ENCODE measurements around the gene ZNF618.

Gene ZNF618

DNA sequence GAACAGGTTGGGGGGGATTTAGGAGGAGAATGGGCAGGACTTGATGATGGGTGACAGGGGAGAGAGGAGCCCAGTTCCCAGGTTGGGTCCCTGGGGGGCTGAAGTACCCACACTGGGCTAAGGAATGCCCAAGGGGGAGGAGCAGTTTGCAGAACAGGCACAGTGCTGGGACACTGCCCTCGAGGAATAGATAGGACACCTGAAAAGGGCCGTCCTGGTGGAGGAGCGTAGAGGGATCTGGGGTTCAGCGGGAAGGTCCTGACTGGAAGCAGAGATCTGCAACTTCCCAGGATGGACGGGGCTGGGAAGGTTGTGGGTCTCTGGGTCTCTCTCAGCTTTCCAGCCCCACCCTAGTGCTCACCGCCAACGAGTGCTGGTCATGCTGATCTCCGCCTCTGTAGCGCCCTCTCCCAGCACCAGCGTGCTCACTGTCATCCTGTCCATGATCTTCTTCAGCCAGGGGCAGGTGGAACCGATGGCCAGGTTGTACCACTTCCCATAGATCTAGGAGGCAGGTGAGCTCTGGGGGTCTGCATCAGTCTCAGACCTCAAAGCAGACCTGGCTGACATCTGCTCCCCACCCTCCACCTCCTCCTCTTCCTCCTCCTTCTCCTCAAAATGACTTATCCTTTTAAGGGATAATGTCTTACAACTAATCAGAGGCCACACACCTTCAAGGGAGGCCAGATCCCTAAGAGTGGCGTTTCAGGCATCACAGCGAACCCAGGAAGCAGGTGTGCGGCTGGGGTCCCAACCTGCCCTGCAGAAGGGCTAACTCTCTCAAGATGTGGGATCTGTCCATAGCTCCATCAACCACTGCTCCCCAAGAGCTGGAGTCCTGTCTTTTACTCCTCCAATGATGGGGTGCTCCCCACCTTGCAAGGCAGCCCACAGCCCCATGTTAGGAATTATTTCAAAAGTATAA, 200.4 kb downstream of the ZNF618 start:
- no peak for DNase-seq (ENCODE audit: low read depth)
- H3K4me3 ChIP-seq (ENCODE audit: low read depth, low read length) = no peak overlapping the region
- TF ChIP-seq, protein P1, sequence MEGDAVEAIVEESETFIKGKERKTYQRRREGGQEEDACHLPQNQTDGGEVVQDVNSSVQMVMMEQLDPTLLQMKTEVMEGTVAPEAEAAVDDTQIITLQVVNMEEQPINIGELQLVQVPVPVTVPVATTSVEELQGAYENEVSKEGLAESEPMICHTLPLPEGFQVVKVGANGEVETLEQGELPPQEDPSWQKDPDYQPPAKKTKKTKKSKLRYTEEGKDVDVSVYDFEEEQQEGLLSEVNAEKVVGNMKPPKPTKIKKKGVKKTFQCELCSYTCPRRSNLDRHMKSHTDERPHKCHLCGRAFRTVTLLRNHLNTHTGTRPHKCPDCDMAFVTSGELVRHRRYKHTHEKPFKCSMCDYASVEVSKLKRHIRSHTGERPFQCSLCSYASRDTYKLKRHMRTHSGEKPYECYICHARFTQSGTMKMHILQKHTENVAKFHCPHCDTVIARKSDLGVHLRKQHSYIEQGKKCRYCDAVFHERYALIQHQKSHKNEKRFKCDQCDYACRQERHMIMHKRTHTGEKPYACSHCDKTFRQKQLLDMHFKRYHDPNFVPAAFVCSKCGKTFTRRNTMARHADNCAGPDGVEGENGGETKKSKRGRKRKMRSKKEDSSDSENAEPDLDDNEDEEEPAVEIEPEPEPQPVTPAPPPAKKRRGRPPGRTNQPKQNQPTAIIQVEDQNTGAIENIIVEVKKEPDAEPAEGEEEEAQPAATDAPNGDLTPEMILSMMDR (conservative IDR thresholded peaks at IDR 0.05; ENCODE audit: low read depth, low read length) = no peak

DNA sequence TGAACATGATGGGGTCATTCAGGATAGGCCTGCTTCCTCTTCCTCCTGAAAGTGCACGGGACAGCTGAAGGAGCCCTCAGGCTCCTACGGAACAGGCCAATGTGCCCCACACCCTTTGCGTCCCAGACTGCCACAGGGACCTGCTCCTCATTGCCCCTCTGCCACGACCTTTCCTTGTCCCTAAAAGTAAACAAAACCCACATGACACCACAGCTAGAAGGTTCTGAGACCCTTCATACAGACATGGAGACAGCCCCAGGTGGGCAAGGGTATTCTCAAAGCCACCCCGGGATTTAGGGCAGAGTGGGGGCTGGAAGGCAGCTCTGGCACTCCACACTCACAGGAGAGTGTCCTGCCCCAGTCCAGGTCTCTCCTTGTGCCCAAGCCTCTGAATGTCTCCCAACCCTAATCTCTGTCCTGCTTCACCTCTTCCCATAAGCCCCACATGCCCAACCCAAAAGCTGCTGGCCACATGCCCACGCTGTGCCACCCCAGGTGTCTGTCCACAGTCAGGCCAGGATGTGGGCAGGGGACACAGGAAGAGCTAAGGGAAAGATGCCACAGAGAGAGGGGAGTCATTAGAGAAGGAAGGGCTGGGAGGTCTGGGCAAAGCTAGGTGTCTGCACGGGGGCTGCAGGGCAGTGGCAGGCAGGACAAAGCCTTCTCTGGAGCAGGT, 201.2 kb downstream of the ZNF618 start:
- H3K4me3 ChIP-seq (ENCODE audit: low read depth, low read length) = no peak overlapping the region
- TF ChIP-seq, protein P1 (conservative IDR thresholded peaks at IDR 0.05; ENCODE audit: low read depth, low read length) = no peak
- no peak for DNase-seq (ENCODE audit: low read depth)

GRCh38 chr9:114078021-114078780, 202.1 kb downstream of the ZNF618 start, which contains the start of gene AMBP:
TSS of gene AMBP (minus strand) at chr9:114078300. CDS start at chr9:114078209, 91 bp downstream.
- no peak for DNase-seq (ENCODE audit: low read depth)
- no peak within 1 kb of the TSS for H3K4me3 ChIP-seq (ENCODE audit: low read depth, low read length)
- TF ChIP-seq, protein P1 (conservative IDR thresholded peaks at IDR 0.05; ENCODE audit: low read depth, low read length) = no peak

- TF ChIP-seq, protein P1 (conservative IDR thresholded peaks at IDR 0.05; ENCODE audit: low read depth, low read length) = no peak
- no peak overlapping the region for H3K4me3 ChIP-seq (ENCODE audit: low read depth, low read length)
- DNase-seq (ENCODE audit: low read depth) = no peak
Observed at GRCh38 chr9:114078781-114079156, 202.7 kb downstream of the ZNF618 start.

DNA sequence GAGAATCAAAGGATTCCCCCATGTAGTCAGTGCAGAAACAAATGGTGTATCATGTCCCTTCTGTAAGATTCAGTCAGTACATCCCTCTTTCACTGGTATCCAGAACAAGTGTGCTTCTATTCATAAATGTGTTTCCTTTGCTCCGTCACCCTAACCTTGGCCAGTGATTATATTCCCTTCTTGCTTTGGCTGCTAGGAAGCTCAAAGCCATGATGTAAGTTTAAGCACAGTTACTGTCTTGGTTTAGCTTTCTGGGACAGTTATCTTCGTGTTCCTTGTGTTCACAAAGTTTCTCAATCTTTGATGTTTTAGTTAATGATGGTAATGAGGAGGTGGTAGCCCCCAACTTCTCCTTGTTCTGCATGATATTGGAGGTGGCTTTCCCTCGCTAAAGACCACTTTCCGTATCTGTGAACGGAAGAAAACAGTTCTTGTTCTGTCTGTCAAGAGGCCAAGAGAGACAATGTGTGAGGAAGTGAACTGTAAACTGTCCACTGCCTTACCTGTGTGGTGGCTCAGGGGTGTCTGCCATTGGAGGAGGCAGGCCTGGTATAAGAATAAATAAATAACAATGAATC, 204.2 kb downstream of the ZNF618 start:
- no peak overlapping the region for H3K4me3 ChIP-seq (ENCODE audit: low read depth, low read length)
- TF ChIP-seq, protein P1 (conservative IDR thresholded peaks at IDR 0.05; ENCODE audit: low read depth, low read length) = no peak
- no peak for DNase-seq (ENCODE audit: low read depth)

DNA sequence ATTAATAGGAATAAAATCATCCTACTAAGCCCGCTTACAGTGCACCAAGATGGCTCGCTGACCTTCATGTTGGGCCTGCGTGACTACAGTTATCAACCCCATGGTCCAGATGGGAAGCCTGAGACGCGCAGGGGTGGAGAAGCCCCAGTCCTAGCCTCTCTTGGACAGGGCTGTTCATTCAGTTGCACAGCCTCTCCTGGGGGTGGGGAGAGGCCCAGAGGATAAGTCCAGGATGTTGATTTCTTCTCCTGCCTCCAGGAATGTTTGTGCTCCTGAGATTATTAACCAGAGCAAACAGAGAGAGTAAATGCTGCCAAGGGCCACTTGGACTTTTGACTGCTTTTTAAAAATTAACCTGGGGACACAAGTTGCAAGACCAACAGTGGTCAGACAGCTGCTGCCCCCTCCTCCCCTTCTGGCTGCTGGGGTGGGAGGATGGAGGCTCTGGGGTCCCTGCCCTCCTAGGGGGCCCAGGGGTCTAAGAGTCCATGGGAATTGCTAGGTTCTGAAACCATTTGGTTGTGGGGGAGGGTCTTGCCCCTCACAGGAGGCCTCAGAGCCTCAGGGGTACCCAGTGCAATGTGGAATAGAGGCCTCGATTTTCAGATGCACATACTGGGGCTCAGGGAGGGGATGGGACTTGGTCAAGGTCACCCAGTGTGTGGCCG, 204.8 kb downstream of the ZNF618 start:
- no peak for DNase-seq (ENCODE audit: low read depth)
- H3K4me3 ChIP-seq (ENCODE audit: low read depth, low read length) = no peak overlapping the region
- TF ChIP-seq, protein P1 (conservative IDR thresholded peaks at IDR 0.05; ENCODE audit: low read depth, low read length) = no peak

Measured in choroid plexus epithelial cell (primary cell).